Central memory CD8-positive, alpha-beta T cell (primary cell): ENCODE results near the gene RSPO1.
A peak's percentile ranks its signal among the peaks of the same experiment; 100 is the strongest.
"Not testable (repeated sequence)": the region's sequence is repeated elsewhere in the genome, so short reads cannot be mapped to it uniquely, and the experiment has no call there.

Source experiments
- ATAC-seq: fragments of 150-1000 bp; cut with Tn5 transposase; replicated peaks from 2 replicates; pipeline ENCODE4 v1.10.0; 2022; ENCODE audit warnings: mild to moderate bottlenecking, moderate FRiP score, moderate number of reproducible peaks; ENCODE audit not compliant: poor library complexity, severe bottlenecking; ENCODE audit errors: extremely low read depth
- DNase-seq, 2 donors: peaks; one replicate each; pipeline ENCODE4 v3.0.0; 2021; ENCODE audit warnings: low spot score in 2 of 2
- H3K27ac Mint-ChIP-seq: one replicate; pipeline ENCODE4 v1.8.0; 2022; ENCODE audit warnings: low read depth, mild to moderate bottlenecking, moderate library complexity, mixed read lengths
- H3K27me3 Mint-ChIP-seq: one replicate; pipeline ENCODE4 v1.8.0; 2022; ENCODE audit warnings: mixed read lengths
- H3K36me3 Mint-ChIP-seq: one replicate; pipeline ENCODE4 v1.8.0; 2022; ENCODE audit warnings: mild to moderate bottlenecking, moderate library complexity, mixed read lengths; ENCODE audit not compliant: insufficient read depth
- H3K4me1 Mint-ChIP-seq: one replicate; pipeline ENCODE4 v1.8.0; 2022; ENCODE audit warnings: mixed read lengths
- H3K4me3 Mint-ChIP-seq: one replicate; pipeline ENCODE4 v1.8.0; 2022; ENCODE audit warnings: mild to moderate bottlenecking, moderate library complexity, mixed read lengths
- H3K9me3 Mint-ChIP-seq: one replicate; pipeline ENCODE4 v1.8.0; 2022; ENCODE audit warnings: mixed read lengths

Gene RSPO1

DNA sequence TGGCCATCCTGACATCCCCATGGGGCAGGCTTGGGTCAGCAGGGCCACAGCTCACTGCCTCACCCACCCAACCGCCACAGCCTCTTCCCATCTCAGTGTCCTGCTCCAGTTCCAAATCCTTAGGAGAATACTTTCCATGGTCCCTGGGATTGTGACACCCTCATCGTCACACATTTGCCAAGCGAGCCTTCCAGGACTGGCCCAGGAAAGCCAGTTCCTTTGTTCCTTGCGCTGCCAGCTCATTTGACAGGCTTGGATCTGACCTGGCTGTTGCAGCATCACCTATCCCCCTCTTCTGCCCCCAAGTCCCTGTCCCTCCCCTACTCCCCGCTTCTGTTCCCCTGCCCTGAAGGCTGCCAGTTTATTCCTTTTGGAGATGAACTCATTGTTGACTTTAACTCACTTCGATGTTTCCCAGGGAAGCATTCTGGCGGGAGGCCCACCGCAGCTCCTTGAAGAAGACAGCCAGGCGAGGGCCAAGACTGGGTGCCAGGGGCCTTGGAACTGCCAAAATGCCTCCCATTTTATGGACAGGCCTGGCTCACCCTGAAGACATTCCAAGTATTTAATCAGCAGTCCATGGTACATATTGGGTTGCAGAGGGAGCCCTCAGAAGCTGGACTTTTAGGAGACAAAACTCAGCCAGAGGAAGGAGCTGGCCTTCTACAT lies 28.8 kb downstream of the RSPO1 start:
- Mint-ChIP-seq H3K36me3 (no peaks in the 10 kb centered on the region), H3K4me1 (peaks cover 5% of the 10 kb centered on the region), H3K27ac (no peak overlapping the region), H3K27me3 (peaks cover 23% of the 10 kb centered on the region), H3K9me3 (no peaks in the 10 kb centered on the region), H3K4me3 (no peak overlapping the region)
- no peak for DNase-seq
- ATAC-seq = no peak

DNA sequence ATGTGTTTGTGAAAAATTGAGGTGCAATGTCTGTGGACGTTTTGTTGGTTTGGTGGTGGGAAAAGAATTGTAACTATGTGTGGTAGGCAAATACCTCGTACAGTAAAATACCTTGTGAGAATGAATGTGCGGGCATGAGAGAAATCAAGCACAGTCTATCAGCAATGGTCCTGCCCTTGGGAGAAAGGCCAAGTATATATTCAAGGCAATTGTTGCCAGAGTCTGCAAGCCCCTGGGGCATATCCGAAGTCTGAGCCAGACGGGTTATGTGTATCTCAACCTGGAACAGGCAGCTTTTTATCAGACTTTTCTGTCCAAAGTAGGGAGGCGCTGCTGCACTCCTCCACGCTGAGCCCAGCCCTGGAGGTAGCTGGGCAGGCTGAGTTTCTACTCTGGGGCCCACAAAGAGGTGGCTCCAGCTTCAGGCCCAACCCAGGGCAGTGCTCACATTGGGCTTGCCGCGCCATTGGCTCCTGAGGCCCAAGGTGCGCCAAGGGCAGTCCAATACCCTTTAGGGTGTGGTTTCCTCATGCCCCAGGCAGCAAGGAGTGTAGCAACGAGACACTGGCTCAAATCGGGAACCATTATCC lies 29.5 kb downstream of the RSPO1 start:
- no peaks in the 10 kb centered on the region for H3K36me3 Mint-ChIP-seq
- peaks cover 23% of the 10 kb centered on the region for H3K27me3 Mint-ChIP-seq
- no peak overlapping the region for H3K27ac Mint-ChIP-seq
- H3K4me1 Mint-ChIP-seq = peaks cover 5% of the 10 kb centered on the region
- no peak for DNase-seq
- H3K9me3 Mint-ChIP-seq = no peaks in the 10 kb centered on the region
- no peak overlapping the region for H3K4me3 Mint-ChIP-seq
- no peak for ATAC-seq

DNA sequence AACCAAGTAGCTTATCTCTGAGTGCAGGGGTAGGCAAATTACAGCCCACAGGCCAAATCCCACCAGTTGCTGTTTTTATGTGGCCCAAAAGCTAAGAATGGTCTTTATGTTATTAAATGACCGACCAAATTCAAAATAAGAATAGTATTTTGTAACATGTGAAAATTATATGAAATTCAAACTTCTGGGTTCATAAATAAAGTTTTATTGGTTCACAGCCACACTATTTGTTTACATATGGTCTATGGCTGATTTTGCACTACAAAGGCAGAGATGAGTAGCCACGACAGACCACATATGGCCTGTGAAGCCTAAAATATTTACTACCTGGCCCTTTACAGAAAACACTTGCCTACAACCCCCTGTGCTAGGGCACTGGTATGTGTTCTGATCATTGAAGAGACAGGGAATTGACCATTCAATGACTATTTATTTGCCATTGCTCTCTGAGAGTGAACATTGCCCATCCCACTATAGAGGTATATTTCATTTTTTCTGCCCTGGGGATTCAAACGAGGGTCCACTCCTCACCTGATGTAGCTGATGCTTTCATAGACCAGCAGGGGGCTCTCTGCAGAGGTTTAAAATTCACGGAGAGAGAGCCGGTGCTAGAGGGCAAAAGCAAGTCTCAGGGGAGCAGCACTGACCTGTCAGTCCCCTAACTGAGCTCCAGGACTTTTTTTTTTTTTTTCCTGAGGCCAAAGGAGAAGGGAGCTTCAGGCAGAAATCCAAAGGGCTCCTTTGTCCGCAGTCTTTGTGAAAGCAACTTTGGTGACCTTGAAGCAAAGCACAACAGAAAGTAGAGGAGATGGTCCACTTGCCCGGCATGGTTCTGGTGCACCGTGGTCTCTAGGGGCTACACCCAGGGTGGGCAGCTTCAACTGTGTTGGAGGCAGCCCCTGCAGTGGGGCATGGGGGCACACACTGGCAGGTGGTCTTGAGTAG lies 31.7 kb downstream of the RSPO1 start:
- DNase-seq = peak in 1 of 2 donors; percentile 10
- H3K27me3 Mint-ChIP-seq = peaks cover 23% of the 10 kb centered on the region
- no peak overlapping the region for H3K27ac Mint-ChIP-seq
- H3K9me3 Mint-ChIP-seq = no peaks in the 10 kb centered on the region
- ATAC-seq = no peak
- no peak overlapping the region for H3K4me3 Mint-ChIP-seq
- H3K4me1 Mint-ChIP-seq = peaks cover 5% of the 10 kb centered on the region
- H3K36me3 Mint-ChIP-seq = no peaks in the 10 kb centered on the region

DNA sequence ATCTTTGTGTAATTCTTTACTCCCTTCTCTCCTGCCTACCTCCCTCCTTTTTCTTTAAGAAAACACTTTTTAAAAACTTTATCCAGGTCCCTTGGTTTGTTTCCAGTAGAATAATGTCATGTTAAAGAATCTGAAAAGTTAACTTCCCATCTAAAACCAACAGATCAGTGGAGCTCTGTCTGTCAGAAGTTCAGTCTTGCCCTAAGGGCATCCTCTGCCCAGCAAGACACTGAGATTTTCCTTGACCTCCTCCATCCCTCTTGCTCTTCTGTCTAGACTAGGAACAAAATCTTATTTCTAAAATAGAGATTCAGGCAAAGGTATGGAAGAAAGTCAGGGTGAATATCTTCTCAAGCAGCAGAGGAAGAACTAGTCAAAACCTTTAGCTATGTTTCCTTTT lies 33.3 kb downstream of the RSPO1 start:
- ATAC-seq (no peak), DNase-seq (no peak)
- Mint-ChIP-seq H3K27me3 (peaks cover 23% of the 10 kb centered on the region), H3K36me3 (no peaks in the 10 kb centered on the region), H3K9me3 (no peaks in the 10 kb centered on the region), H3K27ac (no peak overlapping the region), H3K4me1 (peaks cover 7% of the 10 kb centered on the region), H3K4me3 (no peak overlapping the region)

DNA sequence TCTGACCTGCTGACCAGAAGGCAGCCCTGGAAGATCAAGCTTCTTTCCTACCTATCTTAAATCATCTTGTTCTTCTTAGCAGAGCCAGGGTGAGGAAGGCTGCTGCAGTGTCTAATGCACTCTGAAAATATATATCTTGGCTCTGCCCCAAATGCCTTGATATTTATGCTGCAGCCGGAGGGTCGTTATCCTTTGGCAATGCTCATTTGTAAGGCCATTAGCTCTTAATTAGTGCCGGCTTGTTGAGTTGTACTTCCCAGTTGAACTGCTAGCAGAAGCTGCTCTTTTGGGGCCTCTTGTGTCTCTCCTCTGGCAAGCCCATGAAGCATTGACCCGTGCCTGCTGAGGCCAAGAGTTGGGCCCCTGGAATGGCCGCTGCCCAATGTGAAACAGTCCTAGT lies 34.8 kb downstream of the RSPO1 start:
- Mint-ChIP-seq H3K9me3 (no peaks in the 10 kb centered on the region), H3K4me1 (peaks cover 22% of the 10 kb centered on the region), H3K36me3 (peaks cover 10% of the 10 kb centered on the region), H3K4me3 (no peak overlapping the region), H3K27ac (no peak overlapping the region), H3K27me3 (peaks cover 20% of the 10 kb centered on the region)
- DNase-seq (no peak), ATAC-seq (no peak)

DNA sequence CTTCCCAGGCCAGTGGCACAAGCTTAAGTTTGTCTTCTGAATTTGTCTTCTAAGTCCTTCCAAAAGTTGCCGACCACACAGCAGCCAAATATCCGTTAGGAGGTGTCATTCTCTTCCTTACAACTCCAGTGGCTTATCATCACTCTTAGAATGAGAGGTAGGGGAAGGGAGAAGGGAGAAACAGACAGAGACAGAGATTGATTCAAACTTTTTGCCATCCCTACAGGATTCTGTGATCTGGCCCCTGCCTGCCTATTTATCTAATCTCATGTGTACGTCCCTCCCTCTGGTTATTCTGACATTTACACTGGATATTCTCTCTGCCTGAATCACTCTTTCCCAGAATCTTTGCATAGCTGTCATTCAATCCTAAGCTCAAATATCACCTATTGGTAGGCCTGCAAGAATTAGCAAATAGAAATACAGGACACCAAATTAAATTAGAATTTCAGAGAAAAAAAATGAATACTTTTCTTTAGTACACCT lies 38.5 kb downstream of the RSPO1 start:
- peaks cover 20% of the 10 kb centered on the region for H3K36me3 Mint-ChIP-seq
- H3K27me3 Mint-ChIP-seq = no peaks in the 10 kb centered on the region

DNA sequence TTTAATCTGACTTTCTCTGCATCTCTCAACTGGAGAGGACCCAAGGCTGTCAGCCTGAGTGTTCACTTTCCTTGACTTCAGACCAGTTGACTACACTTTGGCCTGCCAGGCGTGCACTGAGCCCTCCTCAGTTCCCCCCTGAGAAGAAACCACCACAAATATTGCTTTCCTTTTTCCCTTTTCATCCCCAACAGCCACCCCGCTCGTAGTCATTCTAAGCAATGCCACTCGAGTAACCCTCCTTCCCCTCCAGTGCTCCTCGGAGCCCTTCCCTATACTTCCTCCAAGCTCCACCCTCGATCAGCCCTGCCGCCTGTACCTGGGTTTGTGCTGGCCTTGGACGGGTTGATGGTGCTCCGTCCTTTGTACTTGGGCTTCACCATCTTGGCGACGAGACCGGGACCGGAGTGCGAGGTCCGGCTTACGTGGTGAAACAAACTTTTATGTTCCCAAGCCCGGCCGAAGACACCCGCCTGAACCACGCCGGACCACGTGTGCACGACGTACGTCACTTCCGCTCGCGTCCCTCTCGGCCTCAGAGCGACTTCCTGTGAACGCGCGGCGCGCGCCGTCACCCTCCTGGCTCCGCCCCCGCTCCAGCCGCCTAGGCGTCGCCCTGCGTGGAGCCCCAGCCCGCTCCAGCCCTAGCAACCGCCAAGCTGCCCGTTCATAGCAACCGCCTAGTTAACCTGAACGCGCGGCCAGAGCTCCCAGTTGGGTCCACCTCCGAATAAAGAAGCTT lies 39.1 kb downstream of the RSPO1 start, which contains the start of gene GNL2:
Gene GNL2, minus strand, starts transcription at position 498 of the 742 bp plus-strand sequence. Its CDS starts 115 bp downstream, at position 383.
- peaks cover 25% of the 10 kb centered on the region for H3K36me3 Mint-ChIP-seq
- peaks cover 25% of the 10 kb centered on the region for H3K4me1 Mint-ChIP-seq
- peak; percentile 98 for ATAC-seq
- peak within 1 kb of the TSS; percentile 97 for H3K27ac Mint-ChIP-seq
- H3K9me3 Mint-ChIP-seq = no peaks in the 10 kb centered on the region
- peak; percentile 93 to 94 for DNase-seq
- peak within 1 kb of the TSS; percentile 97 for H3K4me3 Mint-ChIP-seq
- no peaks in the 10 kb centered on the region for H3K27me3 Mint-ChIP-seq

More for the DNA sequence above, 38.5 kb downstream of the RSPO1 start:
- ATAC-seq = no peak
- no peaks in the 10 kb centered on the region for H3K9me3 Mint-ChIP-seq
- H3K4me1 Mint-ChIP-seq = peaks cover 21% of the 10 kb centered on the region
- H3K4me3 Mint-ChIP-seq = peak overlapping the region; percentile 97
- peak overlapping the region; percentile 97 for H3K27ac Mint-ChIP-seq
- no peak for DNase-seq

DNA sequence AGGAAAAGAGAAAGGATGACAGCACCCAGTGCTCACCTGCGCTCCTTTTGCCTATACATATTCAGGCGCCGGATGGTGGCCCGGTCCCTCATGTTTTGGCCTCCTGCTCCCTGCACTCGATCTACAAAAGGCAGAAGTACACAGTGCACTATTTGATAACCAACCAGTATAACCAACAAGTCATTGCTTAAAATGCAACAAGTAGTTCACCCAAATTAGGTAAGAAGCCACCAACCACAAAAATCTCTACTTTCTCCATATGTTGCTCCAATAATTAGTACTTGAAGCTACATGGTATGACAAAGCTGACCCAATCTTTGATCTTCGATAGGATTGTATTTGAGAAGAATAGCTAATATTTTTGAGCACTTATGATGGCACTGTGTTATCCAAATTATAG lies 41.0 kb downstream of the RSPO1 start:
- no peaks in the 10 kb centered on the region for H3K9me3 Mint-ChIP-seq
- no peaks in the 10 kb centered on the region for H3K27me3 Mint-ChIP-seq
- DNase-seq = no peak
- H3K4me1 Mint-ChIP-seq = peaks cover 25% of the 10 kb centered on the region
- H3K27ac Mint-ChIP-seq = no peak overlapping the region
- no peak overlapping the region for H3K4me3 Mint-ChIP-seq
- no peak for ATAC-seq
- peaks cover 40% of the 10 kb centered on the region for H3K36me3 Mint-ChIP-seq

DNA sequence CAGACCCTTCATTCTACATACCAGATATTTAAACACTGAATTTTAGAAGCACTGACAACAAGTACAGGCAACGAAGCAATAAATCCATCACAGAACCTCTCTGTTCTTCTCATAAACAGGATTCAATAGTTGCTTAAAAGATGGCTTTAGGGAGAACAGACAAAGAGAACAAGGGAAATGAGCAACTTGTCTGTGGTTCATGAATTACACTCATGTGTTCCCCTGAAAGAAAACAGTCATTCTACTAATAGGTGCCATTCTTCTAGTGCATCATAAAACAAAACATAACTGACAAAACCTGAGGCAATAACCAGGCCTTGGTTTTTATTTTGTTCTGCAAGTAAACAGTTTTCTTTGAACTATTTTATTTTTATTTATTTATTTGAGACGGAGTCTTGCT lies 45.8 kb downstream of the RSPO1 start:
- Mint-ChIP-seq H3K27ac (no peak overlapping the region), H3K4me3 (no peak overlapping the region), H3K27me3 (no peaks in the 10 kb centered on the region), H3K4me1 (peaks cover 4% of the 10 kb centered on the region), H3K9me3 (no peaks in the 10 kb centered on the region), H3K36me3 (peaks cover 68% of the 10 kb centered on the region)
- ATAC-seq = no peak
- DNase-seq = no peak

DNA sequence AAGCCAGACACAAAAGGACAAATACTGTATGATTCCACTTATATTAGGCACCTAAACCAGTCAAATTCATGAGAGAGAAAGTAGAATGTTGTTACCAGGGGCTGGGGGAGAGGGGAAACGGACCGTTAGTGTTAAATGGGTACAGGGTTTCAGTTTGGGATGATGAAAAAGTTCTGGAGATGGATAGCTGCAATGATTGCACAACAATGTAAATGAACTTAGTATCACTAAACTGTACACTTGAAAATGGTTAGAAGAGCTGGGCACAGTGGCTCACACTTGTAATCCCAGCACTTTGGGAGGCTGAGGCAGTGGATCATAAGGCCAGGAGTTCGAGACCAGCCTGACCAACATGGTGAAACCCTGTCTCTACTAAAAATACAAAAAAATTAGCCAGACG lies 50.1 kb downstream of the RSPO1 start:
- not testable (repeated sequence) for H3K27ac Mint-ChIP-seq, H3K4me3 Mint-ChIP-seq, H3K4me1 Mint-ChIP-seq, H3K27me3 Mint-ChIP-seq, H3K9me3 Mint-ChIP-seq, DNase-seq, ATAC-seq
- H3K36me3 Mint-ChIP-seq = peaks cover 82% of the 10 kb centered on the region

DNA sequence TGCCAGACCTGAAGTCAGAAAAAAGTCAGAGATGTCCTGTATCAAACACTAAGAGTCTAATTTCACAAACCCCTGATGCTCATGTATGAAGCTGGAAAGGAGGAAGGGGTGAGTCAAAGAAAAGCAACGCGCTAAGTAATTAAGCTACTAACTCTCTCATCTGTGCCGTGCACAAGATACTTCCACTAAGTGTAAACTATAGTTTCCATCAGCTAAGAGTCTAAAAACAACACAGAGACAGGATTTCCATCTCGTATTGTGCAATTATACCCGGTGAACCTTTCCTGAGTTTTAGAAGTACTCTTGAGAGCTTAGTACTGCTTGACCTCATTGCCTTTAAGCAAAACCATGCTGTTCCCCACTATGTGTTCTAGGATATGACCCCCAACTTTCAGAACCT lies 59.0 kb downstream of the RSPO1 start:
- no peak overlapping the region for H3K4me3 Mint-ChIP-seq
- DNase-seq (no peak), ATAC-seq (no peak)
- H3K4me1 Mint-ChIP-seq = no peaks in the 10 kb centered on the region
- H3K36me3 Mint-ChIP-seq = peaks cover 65% of the 10 kb centered on the region
- no peaks in the 10 kb centered on the region for H3K27me3 Mint-ChIP-seq
- H3K27ac Mint-ChIP-seq = no peak overlapping the region
- H3K9me3 Mint-ChIP-seq = no peaks in the 10 kb centered on the region

DNA sequence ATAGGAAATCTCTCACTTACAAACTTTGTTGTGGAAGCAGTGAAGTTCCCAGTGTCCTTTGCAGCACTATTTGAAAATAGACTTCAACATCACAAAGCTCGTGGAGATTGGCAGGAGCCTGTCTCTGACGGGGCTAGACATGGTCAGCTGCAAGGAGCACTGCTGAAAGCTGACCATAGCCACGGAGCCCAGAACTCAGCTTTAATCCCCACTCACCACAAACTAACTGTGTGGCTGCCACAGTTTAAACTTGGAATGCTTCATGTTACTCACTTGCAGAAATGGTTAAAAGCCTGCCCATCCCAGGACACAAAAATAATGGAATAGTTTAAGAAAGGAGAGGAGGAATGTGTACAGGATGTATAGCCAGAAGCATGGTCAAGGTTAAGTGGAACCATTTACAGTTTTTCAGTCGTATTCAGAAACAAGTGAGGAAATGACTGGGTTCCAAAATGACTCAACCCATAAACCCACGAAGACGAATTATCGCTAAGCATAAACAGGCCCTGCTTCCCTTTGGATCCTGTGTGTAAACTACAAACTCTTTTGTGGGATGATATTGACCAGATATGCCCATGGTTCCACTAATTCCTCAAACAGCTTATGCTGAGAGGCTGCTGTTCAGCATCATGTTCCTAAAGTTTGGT lies 59.7 kb downstream of the RSPO1 start:
- Mint-ChIP-seq H3K4me1 (no peaks in the 10 kb centered on the region), H3K36me3 (peaks cover 61% of the 10 kb centered on the region), H3K9me3 (no peaks in the 10 kb centered on the region), H3K4me3 (no peak overlapping the region), H3K27ac (no peak overlapping the region), H3K27me3 (no peaks in the 10 kb centered on the region)
- DNase-seq (no peak), ATAC-seq (no peak)
